BLaER1 (cell line): ENCODE measurements around the gene AACS.

Experiments used
- H3K27ac ChIP-seq: shearing (Covaris generic); formaldehyde crosslinking; 2 replicates; pipeline ENCODE4 v1.8.1; 2022
- H3K27me3 ChIP-seq: shearing (Covaris generic); formaldehyde crosslinking; 2 replicates; pipeline ENCODE4 v1.8.1; 2022
- H3K36me3 ChIP-seq: shearing (Covaris generic); formaldehyde crosslinking; 2 replicates; pipeline ENCODE4 v1.8.1; 2022
- H3K4me1 ChIP-seq: shearing (Covaris generic); formaldehyde crosslinking; 2 replicates; pipeline ENCODE4 v1.8.1; 2022
- H3K4me2 ChIP-seq: shearing (Covaris generic); formaldehyde crosslinking; 2 replicates; pipeline ENCODE4 v1.8.1; 2022
- H3K4me3 ChIP-seq: shearing (Covaris generic); formaldehyde crosslinking; 2 replicates; pipeline ENCODE4 v1.8.1; 2022
- H3K9ac ChIP-seq: shearing (Covaris generic); formaldehyde crosslinking; 2 replicates; pipeline ENCODE4 v1.8.1; 2022
- H3K9me3 ChIP-seq: shearing (Covaris generic); formaldehyde crosslinking; 2 replicates; pipeline ENCODE4 v1.8.1; 2022
- H4K20me1 ChIP-seq: shearing (Covaris generic); formaldehyde crosslinking; 2 replicates; pipeline ENCODE4 v1.8.1; 2022
- Cebpa-rat ChIP-seq: shearing (Covaris generic); IDR thresholded peaks from 2 replicates; pipeline ENCODE4 v1.8.1; 2022

AACS gene

DNA sequence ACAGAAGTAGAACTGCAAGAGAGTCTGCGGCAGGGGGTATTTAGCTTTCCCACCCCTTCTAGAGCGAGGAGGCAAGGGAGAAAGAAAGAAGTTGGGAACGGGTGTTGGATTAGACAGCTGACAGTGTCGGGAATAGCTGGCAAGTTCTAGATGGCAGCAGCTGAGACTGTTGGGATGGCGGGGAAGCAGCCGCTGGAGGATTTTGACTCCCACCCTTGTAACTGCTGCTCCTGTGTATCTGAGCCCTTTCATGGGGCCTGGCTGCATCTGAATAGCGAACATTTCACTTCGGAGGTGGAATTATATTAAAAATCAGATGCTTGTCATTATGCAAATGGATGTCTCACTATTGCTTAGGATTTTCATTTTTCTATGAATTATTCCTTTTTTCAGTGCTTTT lies 104.6 kb downstream of the AACS start:
- Histone ChIP-seq H3K27ac (no peak overlapping the region), H3K9ac (no peak overlapping the region), H3K9me3 (no peaks in the 10 kb centered on the region; the same call in 1 of the 2 replicates), H3K4me1 (no peaks in the 10 kb centered on the region), H3K36me3 (no peaks in the 10 kb centered on the region), H3K4me3 (no peak overlapping the region), H3K4me2 (no peak overlapping the region), H4K20me1 (no peaks in the 10 kb centered on the region), H3K27me3 (no peaks in the 10 kb centered on the region)
- no peak for TF ChIP-seq Cebpa-rat

DNA sequence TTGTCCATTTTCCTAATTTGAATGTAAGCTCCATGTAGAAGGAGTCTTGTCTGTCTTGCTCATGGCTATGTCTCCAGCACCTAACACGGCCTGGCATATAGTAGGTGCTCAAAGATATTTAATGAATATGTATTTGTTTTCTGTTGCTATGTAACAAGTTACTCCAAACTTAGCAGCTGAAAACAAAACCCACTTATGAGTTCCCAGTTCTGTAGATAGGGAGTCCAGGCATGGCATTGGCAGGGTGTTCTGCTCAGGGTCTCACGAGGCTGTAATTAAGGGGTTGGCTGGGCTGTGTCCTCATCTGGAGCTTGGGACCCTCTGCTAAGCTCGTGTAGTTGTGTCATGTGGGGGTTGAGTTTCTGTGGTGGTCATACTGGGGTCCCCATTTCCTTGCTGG lies 106.0 kb downstream of the AACS start:
- H3K36me3 ChIP-seq, result no peaks in the 10 kb centered on the region
- no peaks in the 10 kb centered on the region for H3K27me3 ChIP-seq
- H3K27ac ChIP-seq, result no peak overlapping the region
- no peaks in the 10 kb centered on the region for H4K20me1 ChIP-seq
- no peak overlapping the region for H3K4me2 ChIP-seq
- H3K4me3 ChIP-seq, result no peak overlapping the region
- no peak overlapping the region for H3K9ac ChIP-seq
- H3K4me1 ChIP-seq, result peaks cover 10% of the 10 kb centered on the region
- no peak for TF ChIP-seq Cebpa-rat
- H3K9me3 ChIP-seq, result peaks cover 13% of the 10 kb centered on the region

DNA sequence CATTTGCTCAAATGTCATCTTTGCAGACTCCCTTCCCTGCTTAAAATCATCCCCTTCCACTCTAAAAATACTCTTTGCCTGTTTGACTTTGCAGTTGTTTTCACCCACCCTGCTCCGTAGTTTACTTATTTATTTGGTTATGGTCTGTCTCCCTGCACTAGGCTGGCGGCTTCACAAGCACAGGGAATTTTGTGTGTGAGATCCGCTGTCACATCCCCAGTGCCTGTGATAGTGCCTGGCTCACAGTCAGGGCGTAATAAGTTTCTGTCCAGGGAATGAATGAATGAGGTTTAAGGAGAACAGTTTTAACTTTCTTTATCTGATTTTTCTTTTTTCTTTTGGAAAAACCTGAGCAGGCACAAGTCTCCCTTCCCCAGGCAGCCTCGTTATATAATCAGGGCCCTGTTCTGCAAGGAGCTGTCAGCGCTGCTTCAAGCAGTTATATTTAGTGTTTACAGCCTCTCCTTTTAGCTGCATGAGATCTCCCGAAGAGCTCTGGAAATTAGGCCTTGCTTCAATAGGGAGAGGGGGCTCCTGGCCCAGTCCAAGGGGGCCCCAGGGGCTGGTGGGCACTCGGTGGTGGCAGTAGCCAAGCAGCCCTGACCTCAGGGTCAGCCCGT lies 107.1 kb downstream of the AACS start:
- peaks cover 14% of the 10 kb centered on the region for H3K4me1 ChIP-seq
- H3K36me3 ChIP-seq, result no peaks in the 10 kb centered on the region
- no peak overlapping the region for H3K27ac ChIP-seq
- no peak for TF ChIP-seq Cebpa-rat
- H3K4me2 ChIP-seq, result no peak overlapping the region
- no peak overlapping the region for H3K4me3 ChIP-seq
- H4K20me1 ChIP-seq, result no peaks in the 10 kb centered on the region
- no peak overlapping the region for H3K9ac ChIP-seq
- H3K27me3 ChIP-seq, result no peaks in the 10 kb centered on the region
- H3K9me3 ChIP-seq, result peaks cover 15% of the 10 kb centered on the region

DNA sequence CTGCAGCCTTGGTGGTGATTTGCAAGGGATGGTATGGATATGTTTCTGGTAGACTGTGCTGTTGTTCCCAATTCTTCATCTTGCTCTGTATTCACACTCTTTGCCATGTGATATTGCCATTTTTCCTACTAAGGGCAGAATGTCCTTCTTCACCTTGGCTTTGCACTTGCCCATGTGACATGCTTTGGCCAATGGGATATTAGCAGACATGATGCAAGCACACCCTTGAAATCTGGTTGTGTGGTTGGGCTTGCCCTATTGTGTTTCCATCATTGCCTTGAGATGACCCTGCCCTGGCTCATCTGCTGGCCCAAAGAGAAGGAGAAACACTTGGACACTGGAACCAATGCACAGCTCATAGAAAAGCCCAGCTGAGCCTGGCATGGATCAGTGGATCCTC lies 110.3 kb downstream of the AACS start:
- H3K4me1 ChIP-seq, result peaks cover 24% of the 10 kb centered on the region
- no peaks in the 10 kb centered on the region for H3K27me3 ChIP-seq
- no peak overlapping the region for H3K9ac ChIP-seq
- H3K4me3 ChIP-seq, result no peak overlapping the region
- H3K36me3 ChIP-seq, result no peaks in the 10 kb centered on the region
- TF ChIP-seq Cebpa-rat, result no peak
- peak overlapping the region; percentile 48 for H3K4me2 ChIP-seq
- no peak overlapping the region for H3K27ac ChIP-seq
- H3K9me3 ChIP-seq, result peaks cover 17% of the 10 kb centered on the region
- H4K20me1 ChIP-seq, result no peaks in the 10 kb centered on the region

DNA sequence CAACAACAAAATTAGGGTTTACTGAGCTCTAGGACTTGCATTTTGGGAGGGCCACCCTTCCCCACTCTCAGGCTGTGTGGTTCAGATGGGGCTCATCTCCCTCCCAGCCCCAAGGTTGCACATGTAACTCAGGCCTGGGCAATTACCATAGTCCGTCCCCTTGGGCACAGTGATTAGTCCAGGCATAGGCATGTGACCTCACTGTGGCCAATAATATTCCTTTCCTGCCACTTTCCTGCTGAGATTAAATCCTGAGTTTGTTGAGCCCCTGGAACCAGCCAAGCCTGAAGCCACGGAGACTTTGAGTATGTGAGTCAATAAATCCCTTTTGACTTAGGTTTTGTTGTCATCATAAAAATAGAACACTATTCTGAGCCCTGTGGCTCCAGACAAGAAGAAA lies 113.0 kb downstream of the AACS start:
- Histone ChIP-seq H3K9ac (no peak overlapping the region), H3K27ac (no peak overlapping the region), H3K36me3 (no peaks in the 10 kb centered on the region), H4K20me1 (no peaks in the 10 kb centered on the region), H3K4me3 (no peak overlapping the region), H3K4me1 (peaks cover 25% of the 10 kb centered on the region), H3K27me3 (peaks cover under 1% of the 10 kb centered on the region), H3K9me3 (peaks cover 25% of the 10 kb centered on the region), H3K4me2 (peak overlapping the region; percentile 36; the same call in 1 of the 2 replicates)
- TF ChIP-seq Cebpa-rat, result no peak

DNA sequence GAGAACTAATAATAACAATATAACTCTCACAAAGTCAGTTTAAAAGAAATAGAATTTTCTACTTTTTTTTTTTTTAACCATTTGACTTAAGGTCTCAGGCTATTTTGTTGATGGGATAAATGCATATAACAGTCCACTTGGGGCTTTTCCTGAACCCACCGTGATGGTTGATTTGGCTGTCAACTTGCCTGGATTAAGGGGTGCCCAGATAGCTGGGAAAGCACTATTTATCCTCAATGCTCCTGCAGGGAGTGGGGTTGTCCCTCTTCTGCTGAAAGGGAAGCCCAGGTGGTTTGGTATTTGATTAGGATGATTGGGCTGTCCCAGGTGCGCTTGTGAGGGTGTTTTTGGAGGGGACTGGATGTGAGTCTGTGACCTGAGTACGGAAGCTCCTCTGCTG lies 114.9 kb downstream of the AACS start:
- Histone ChIP-seq H3K4me3 (no peak overlapping the region), H4K20me1 (peaks cover 15% of the 10 kb centered on the region; the same call in 1 of the 2 replicates), H3K4me1 (peaks cover 29% of the 10 kb centered on the region), H3K27ac (no peak overlapping the region), H3K36me3 (no peaks in the 10 kb centered on the region), H3K4me2 (no peak overlapping the region), H3K9ac (no peak overlapping the region), H3K9me3 (peaks cover 23% of the 10 kb centered on the region), H3K27me3 (peaks cover 20% of the 10 kb centered on the region)
- no peak for TF ChIP-seq Cebpa-rat

DNA sequence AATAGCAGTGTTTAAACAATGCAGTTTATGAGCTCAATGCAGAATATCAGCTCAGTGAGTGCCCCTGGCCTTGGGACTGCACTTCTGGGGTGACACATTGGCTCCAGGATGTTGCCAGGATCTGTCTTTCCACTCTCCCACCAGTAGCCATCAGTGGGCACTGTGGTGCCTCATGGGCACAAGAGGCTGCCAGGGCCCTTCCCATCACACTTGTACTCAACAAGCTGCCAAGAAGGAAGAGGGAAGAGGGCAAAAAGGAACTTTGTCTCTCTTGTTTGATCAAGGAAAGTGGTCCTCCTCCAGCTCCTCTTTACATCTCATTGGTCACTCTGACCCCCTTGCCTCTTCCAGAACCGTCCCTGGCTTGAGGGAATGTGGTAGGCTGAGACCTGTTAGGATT lies 115.9 kb downstream of the AACS start:
- Histone ChIP-seq H4K20me1 (peaks cover 18% of the 10 kb centered on the region; the same call in 1 of the 2 replicates), H3K9me3 (peaks cover 13% of the 10 kb centered on the region; the same call in 1 of the 2 replicates), H3K27me3 (peaks cover 29% of the 10 kb centered on the region), H3K36me3 (no peaks in the 10 kb centered on the region), H3K4me1 (peaks cover 25% of the 10 kb centered on the region), H3K27ac (no peak overlapping the region), H3K4me3 (no peak overlapping the region), H3K9ac (no peak overlapping the region), H3K4me2 (no peak overlapping the region)
- no peak for TF ChIP-seq Cebpa-rat

DNA sequence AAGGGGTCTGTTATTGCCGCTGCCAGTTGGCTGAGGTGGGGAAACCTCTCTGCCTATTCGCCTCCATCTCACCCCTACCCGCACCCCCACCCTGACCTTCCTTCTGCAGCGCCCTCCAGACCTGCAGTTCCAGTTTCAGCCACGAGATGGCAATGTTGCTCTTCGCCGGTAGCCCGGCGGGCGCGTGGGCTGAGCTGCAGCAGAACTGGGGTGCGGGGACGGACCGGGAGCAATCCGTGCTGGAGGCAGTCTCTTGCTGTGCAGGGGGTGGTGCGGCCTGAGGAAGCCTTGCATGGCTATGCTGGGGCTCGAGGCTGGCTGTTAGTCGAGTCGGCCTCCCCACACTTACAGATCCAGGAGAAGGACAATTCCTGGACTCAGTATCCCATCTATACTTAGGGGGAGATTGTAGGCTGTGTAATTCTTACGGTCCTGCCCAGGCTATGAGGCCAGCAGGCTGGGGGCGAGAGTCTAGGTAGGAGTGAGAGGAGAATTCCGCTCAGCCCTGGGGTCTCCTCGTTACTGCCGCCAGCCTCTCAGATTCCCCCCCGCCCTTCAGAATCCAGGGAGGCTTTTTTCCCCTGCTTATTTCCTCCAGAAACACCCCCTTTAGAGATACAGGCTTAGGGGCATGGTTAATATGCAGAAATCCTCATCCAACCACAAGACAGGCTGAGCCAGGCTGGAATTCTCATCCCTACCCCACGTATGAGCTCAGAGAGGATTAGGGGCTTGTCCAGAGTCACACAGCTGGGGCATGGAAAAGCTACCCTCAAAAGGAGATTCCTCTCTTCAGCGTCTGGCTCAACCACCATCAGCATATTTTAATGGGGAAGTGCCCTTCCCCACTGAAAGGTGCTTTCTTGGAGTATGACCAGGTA lies 118.2 kb downstream of the AACS start:
- peak overlapping the region; percentile 65 for H3K4me2 ChIP-seq
- H3K9me3 ChIP-seq, result 0 out of 2 replicates have a peak, but pooled peaks cover 7% of the 10 kb centered on the region
- no peaks in the 10 kb centered on the region for H3K36me3 ChIP-seq
- H3K4me1 ChIP-seq, result peaks cover 23% of the 10 kb centered on the region
- no peak overlapping the region for H3K9ac ChIP-seq
- H3K27me3 ChIP-seq, result peaks cover 51% of the 10 kb centered on the region
- peaks cover 35% of the 10 kb centered on the region for H4K20me1 ChIP-seq
- H3K4me3 ChIP-seq, result no peak overlapping the region
- no peak overlapping the region for H3K27ac ChIP-seq
- TF ChIP-seq Cebpa-rat, result no peak

DNA sequence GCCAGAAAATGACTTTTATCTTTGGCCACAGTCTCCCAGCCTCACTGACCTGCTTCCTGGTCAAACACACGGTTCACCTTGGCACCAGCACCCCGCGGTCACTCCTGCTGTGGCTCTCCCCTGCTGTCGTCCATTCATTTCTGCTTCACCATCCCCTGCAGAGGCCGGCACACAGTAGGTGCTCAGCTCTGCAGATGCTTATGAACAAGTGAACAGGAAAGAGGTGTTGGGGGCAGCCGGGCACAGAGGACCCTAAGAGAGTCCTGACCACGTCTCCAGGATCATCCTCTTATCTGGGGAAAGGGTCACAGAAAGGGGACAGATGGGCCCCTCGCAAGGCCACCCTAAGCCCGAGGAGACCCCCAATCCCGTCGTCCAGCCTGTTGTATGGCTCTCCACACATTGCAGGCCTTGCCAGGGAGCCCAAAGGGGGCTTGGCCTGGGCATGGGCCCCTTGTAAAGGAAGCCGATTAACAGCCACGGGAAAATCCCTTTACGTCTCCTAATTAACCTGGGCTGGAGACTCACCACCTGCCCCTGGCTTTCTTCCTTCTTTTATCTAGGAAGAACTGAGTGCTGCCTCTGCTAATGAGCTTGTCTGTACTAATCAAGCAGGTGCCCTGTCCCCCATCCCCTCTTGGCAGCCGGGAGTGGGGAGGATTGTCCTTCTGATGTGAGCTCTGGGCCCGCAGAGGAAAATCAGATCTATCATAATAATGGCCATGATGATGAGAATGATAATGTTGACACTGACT lies 119.2 kb downstream of the AACS start:
- Histone ChIP-seq H3K4me3 (no peak overlapping the region), H3K9me3 (0 out of 2 replicates have a peak, but pooled peaks cover 7% of the 10 kb centered on the region), H4K20me1 (peaks cover 44% of the 10 kb centered on the region), H3K27ac (no peak overlapping the region), H3K9ac (no peak overlapping the region), H3K4me2 (no peak overlapping the region), H3K27me3 (peaks cover 61% of the 10 kb centered on the region), H3K36me3 (no peaks in the 10 kb centered on the region), H3K4me1 (peaks cover 19% of the 10 kb centered on the region)
- no peak for TF ChIP-seq Cebpa-rat

DNA sequence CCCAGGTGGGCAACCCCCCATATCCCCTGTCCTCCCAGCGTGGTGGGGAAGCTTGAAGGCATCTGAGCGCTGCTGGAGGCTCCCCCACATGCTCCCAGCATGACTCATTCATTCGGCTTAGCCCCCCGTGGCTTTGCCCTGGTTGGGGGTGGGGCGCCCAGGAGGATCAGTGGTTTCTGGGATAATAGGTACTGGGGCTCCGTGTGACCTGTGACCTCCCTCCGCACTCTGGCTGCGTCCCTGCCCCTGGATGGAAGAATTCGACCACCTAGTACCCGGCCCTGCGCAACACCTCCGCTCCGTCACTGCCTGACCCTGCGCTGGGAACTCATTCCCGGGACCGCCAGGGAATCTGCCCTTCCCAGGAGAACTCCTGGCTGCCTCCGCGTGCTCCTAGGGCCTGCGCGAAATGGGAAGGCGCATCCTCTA lies 120.1 kb downstream of the AACS start:
- Histone ChIP-seq H3K27ac (no peak overlapping the region), H4K20me1 (peaks cover 51% of the 10 kb centered on the region), H3K27me3 (peaks cover 70% of the 10 kb centered on the region), H3K9ac (no peak overlapping the region), H3K36me3 (no peaks in the 10 kb centered on the region), H3K9me3 (0 out of 2 replicates have a peak, but pooled peaks cover 7% of the 10 kb centered on the region), H3K4me3 (no peak overlapping the region), H3K4me1 (peaks cover 19% of the 10 kb centered on the region), H3K4me2 (no peak overlapping the region)
- no peak for TF ChIP-seq Cebpa-rat
